WERI-Rb-1 (cell line): Measurements from ENCODE around the gene CLTC.

Experiments used
- DNase-seq: peaks from one replicate; pipeline ENCODE4 v3.0.0-alpha.2; 2020
- H3K27ac ChIP-seq: fragments of 250-450 bp; sonication (Bioruptor Pico); 2 replicates; pipeline ENCODE4 v1.5.1; 2020; ENCODE audit warnings: mild to moderate bottlenecking, moderate library complexity
- H3K27me3 ChIP-seq: fragments of 250-450 bp; sonication (Bioruptor Pico); 2 replicates; pipeline ENCODE4 v1.5.1; 2021; ENCODE audit warnings: mild to moderate bottlenecking, low read depth, moderate library complexity; ENCODE audit not compliant: insufficient read depth, severe bottlenecking
- H3K36me3 ChIP-seq: fragments of 250-450 bp; sonication (Bioruptor Pico); 2 replicates; pipeline ENCODE4 v1.5.1; 2020; ENCODE audit warnings: mild to moderate bottlenecking, moderate library complexity
- H3K4me3 ChIP-seq: 2 replicates; pipeline ENCODE4 v1.5.1; 2011; ENCODE audit warnings: low read depth, mild to moderate bottlenecking, control low read depth, low read length
- H3K9me3 ChIP-seq: fragments of 250-450 bp; sonication (Bioruptor Pico); 2 replicates; pipeline ENCODE4 v1.5.1; 2021; ENCODE audit warnings: mild to moderate bottlenecking, moderate library complexity; ENCODE audit not compliant: severe bottlenecking
- CTCF ChIP-seq: IDR thresholded peaks from 2 replicates; pipeline ENCODE4 v1.5.1; 2011; ENCODE audit warnings: low read depth, mild to moderate bottlenecking, control low read depth, inconsistent platforms, low read length

Gene CLTC

DNA sequence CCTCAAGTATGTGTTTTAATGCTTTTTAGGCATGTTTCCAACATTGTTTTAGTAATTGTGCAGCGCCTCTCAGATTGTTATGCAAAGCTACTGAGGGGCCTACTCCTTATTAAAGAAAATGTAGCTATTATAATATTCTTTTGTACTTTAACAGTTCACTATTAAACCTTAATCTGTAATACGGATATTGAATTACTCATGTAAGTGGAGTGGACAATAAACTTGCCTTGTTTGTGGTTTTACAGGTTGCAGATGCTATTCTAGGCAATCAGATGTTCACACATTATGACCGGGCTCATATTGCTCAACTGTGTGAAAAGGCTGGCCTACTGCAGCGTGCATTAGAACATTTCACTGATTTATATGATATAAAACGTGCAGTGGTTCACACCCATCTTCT, 46.5 kb downstream of the CLTC start:
- no peaks in the 10 kb centered on the region for H3K9me3 ChIP-seq
- no peak overlapping the region for H3K4me3 ChIP-seq
- H3K36me3 ChIP-seq: peaks cover 96% of the 10 kb centered on the region
- no peak for DNase-seq
- H3K27ac ChIP-seq: no peak overlapping the region
- H3K27me3 ChIP-seq: no peaks in the 10 kb centered on the region
- no peak for TF ChIP-seq CTCF

- Histone ChIP-seq H3K9me3 (no peaks in the 10 kb centered on the region), H3K27ac (no peak overlapping the region), H3K27me3 (no peaks in the 10 kb centered on the region), H3K4me3 (no peak overlapping the region), H3K36me3 (peaks cover 86% of the 10 kb centered on the region)
- no peak for DNase-seq
- no peak for TF ChIP-seq CTCF
Observed at GRCh38 chr17:59668816-59669215, 49.1 kb downstream of the CLTC start.

DNA sequence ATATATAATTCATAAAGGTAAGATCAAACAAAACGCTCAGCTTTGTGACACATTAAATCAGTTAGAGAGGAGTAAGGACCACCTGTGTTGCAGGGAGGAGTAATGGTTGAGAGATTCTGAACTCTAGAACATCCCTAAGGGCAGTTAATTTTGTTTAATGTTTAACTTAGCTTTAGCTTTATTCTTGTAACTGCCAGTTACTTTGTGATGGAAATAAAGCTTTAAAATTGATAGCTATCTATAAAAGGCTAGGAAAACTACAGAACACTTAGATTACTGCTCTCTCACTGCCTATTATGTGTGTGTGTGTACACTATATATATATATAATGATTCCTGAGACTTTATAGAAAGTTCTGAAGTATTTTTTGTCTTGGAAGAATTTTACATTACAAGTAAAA, 49.7 kb downstream of the CLTC start:
- peaks cover 85% of the 10 kb centered on the region for H3K36me3 ChIP-seq
- no peak for DNase-seq
- H3K27me3 ChIP-seq: no peaks in the 10 kb centered on the region
- no peak overlapping the region for H3K27ac ChIP-seq
- no peak overlapping the region for H3K4me3 ChIP-seq
- no peaks in the 10 kb centered on the region for H3K9me3 ChIP-seq
- no peak for TF ChIP-seq CTCF

DNA sequence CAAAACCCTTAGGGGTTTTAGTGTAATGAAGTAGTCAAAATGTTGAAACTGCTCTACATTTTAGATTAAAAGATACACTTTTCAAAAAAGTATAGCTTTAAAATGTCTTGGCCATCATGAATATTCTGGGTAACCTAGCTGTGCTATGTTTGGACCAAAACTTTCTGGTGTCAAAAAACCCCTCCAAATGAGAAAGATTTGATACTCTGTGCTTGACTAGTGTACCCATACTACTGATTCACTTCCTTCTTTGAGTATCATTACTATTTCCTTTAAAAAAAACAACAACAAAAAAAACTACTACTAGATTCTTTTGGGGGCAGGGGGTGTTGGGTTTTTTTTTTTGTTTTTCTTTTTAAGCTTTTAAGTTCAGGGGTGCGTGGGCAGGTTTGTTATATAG, 50.2 kb downstream of the CLTC start:
- no peak overlapping the region for H3K27ac ChIP-seq
- DNase-seq: no peak
- H3K36me3 ChIP-seq: peaks cover 86% of the 10 kb centered on the region

DNA sequence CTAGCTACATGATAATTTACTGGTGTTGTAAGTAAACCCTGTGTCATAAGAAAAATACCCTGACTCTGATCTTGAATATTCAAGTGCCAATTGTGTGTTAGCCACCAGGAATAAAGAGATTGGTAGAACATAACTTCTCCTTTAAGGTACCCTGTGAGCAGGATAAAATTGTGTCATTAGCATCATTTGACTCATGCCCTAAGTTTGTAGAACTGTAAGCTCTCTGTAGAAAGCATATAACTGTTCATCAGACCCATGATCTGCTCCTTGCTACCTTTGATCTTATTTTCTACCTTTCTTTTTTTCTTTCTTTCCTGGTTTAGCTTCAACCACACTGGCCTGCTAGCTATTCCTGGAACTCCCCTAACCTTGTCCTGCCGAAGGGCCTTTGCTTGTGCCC, 51.7 kb downstream of the CLTC start:
- no peaks in the 10 kb centered on the region for H3K27me3 ChIP-seq
- H3K36me3 ChIP-seq: peaks cover 86% of the 10 kb centered on the region
- no peak overlapping the region for H3K4me3 ChIP-seq
- H3K9me3 ChIP-seq: no peaks in the 10 kb centered on the region
- TF ChIP-seq CTCF: no peak
- H3K27ac ChIP-seq: no peak overlapping the region
- DNase-seq: no peak

More for the DNA sequence above, 50.2 kb downstream of the CLTC start:
- Histone ChIP-seq H3K27me3 (no peaks in the 10 kb centered on the region), H3K4me3 (no peak overlapping the region), H3K9me3 (no peaks in the 10 kb centered on the region)
- no peak for TF ChIP-seq CTCF

GRCh38 chr17:59675231-59675630, 55.5 kb downstream of the CLTC start:
- Histone ChIP-seq H3K4me3 (no peak overlapping the region), H3K9me3 (no peaks in the 10 kb centered on the region), H3K27ac (no peak overlapping the region), H3K27me3 (no peaks in the 10 kb centered on the region), H3K36me3 (peaks cover 88% of the 10 kb centered on the region)
- TF ChIP-seq CTCF: no peak
- DNase-seq: no peak
